Activated B cell treated with CpG ODN at 0.5 μM for 24 hours (primary cell): Measurements from ENCODE around the gene ASB13. TPM values are rescaled to one million over a fixed set of nuclear protein-coding genes. Genes with fewer than 3 reads are reported as not detected.

ENCODE experiments used
- ATAC-seq: fragments of 200-7000 bp; cut with Tn5 transposase; one replicate; pipeline ENCODE4 v1.10.0; 2021; ENCODE audit warnings: low read depth, mild to moderate bottlenecking, moderate library complexity
- CTCF ChIA-PET: fragments of 350-600 bp; sonication (Branson Sonifier 250); formaldehyde crosslinking; loops from one replicate; lab custom pipeline; 2021; ENCODE audit warnings: antibody characterized with exemption; lab: Charles Lee
- POLR2A ChIA-PET: fragments of 350-600 bp; sonication (Branson Sonifier 250); formaldehyde crosslinking; loops from one replicate; lab custom pipeline; 2021; ENCODE audit warnings: antibody characterized with exemption; lab: Charles Lee
- DNase-seq: peaks from one replicate; pipeline ENCODE4 v3.0.0; 2022
- H3K27ac Mint-ChIP-seq: one replicate; pipeline ENCODE4 v1.8.0; 2020; ENCODE audit warnings: mixed read lengths
- H3K27me3 Mint-ChIP-seq: one replicate; pipeline ENCODE4 v1.8.0; 2021; ENCODE audit warnings: mixed read lengths
- H3K36me3 Mint-ChIP-seq: one replicate; pipeline ENCODE4 v1.8.0; 2021; ENCODE audit warnings: low read depth, mixed read lengths
- H3K4me1 Mint-ChIP-seq: one replicate; pipeline ENCODE4 v1.8.0; 2021; ENCODE audit warnings: mixed read lengths
- H3K4me3 Mint-ChIP-seq: one replicate; pipeline ENCODE4 v1.8.0; 2020; ENCODE audit warnings: mild to moderate bottlenecking, mixed read lengths
- H3K9me3 Mint-ChIP-seq: one replicate; pipeline ENCODE4 v1.8.0; 2020; ENCODE audit warnings: mixed read lengths
- CTCF ChIP-seq: fragments of 200-600 bp; IDR thresholded peaks from one replicate; pipeline ENCODE4 v1.8.0; 2022; ENCODE audit warnings: antibody characterized with exemption, mild to moderate bottlenecking
- intact Hi-C: fragments of 100-400 bp; cut with micrococcal nuclease; formaldehyde crosslinking; loops from one replicate; pipeline ENCODE4 v1.15.1; 2024
- total RNA-seq: library from RNA; stranded (reverse); gene quantifications from 2 replicates; pipeline ENCODE4 v1.2.3, GENCODE V29; 2022

Gene ASB13
- total RNA-seq, 1 donor from 2014 or later = 3.3 TPM

- no peak for TF ChIP-seq CTCF
- ChIA-PET CTCF (interaction anchor here (1.2 to 1.4 kb wide), 3 partner anchors 18 to 228 kb away, joined by 3 read pairs; partner anchors contain the start of gene TASOR2), POLR2A (interaction anchor here (0.6 to 1.0 kb wide), 2 partner anchors 18 to 1856 kb away, joined by 3 to 9 read pairs; partner anchors contain the start of gene TASOR2)
- no peak for ATAC-seq
- Mint-ChIP-seq H3K36me3 (no peaks in the 10 kb centered on the region), H3K27me3 (no peaks in the 10 kb centered on the region), H3K4me1 (peaks cover 20% of the 10 kb centered on the region), H3K9me3 (no peaks in the 10 kb centered on the region), H3K27ac (peak overlapping the region; percentile 16), H3K4me3 (peak overlapping the region; percentile 89)
- intact Hi-C loops = loop anchor here (2.0 kb wide), 1 partner anchor 18 kb away; the partner anchor contains the start of gene TASOR2
- no peak for DNase-seq
These were observed 641 bp upstream of the ASB13 start for GRCh38 chr10:5666841-5667630.

GRCh38 chr10:5665373-5666007 lies 905 bp downstream of the ASB13 start:
- ATAC-seq (peak; percentile 16), DNase-seq (no peak)
- intact Hi-C loops = loop anchor here (2.0 kb wide), 1 partner anchor 19 kb away; the partner anchor contains the start of gene TASOR2
- POLR2A ChIA-PET = interaction anchor here (1.7 kb wide), 1 partner anchor 19 kb away, joined by 4 read pairs; the partner anchor contains the start of gene TASOR2
- H3K27me3 Mint-ChIP-seq = no peaks in the 10 kb centered on the region
- peak overlapping the region; percentile 5 for H3K27ac Mint-ChIP-seq
- peaks cover 20% of the 10 kb centered on the region for H3K4me1 Mint-ChIP-seq
- CTCF ChIA-PET = no interaction called here
- TF ChIP-seq CTCF = no peak
- H3K4me3 Mint-ChIP-seq = peak overlapping the region; percentile 84
- no peaks in the 10 kb centered on the region for H3K9me3 Mint-ChIP-seq
- H3K36me3 Mint-ChIP-seq = no peaks in the 10 kb centered on the region

- Mint-ChIP-seq H3K4me1 (peaks cover 35% of the 10 kb centered on the region), H3K9me3 (no peaks in the 10 kb centered on the region), H3K4me3 (no peak overlapping the region), H3K27ac (no peak overlapping the region), H3K36me3 (no peaks in the 10 kb centered on the region), H3K27me3 (peaks cover 2% of the 10 kb centered on the region)
- intact Hi-C loops = no loop called here
- DNase-seq = no peak
- POLR2A ChIA-PET = interaction anchor here (0.5 kb wide), 1 partner anchor 393 kb away, joined by 3 read pairs; no protein-coding TSS in a partner anchor
- no peak for TF ChIP-seq CTCF
- ATAC-seq = no peak
- CTCF ChIA-PET = no interaction called here
These were observed 2.5 kb downstream of the ASB13 start for GRCh38 chr10:5663692-5664427.

GRCh38 chr10:5662708-5663579 lies 3.5 kb downstream of the ASB13 start:
- Mint-ChIP-seq H3K4me3 (no peak overlapping the region), H3K36me3 (no peaks in the 10 kb centered on the region), H3K4me1 (peaks cover 35% of the 10 kb centered on the region), H3K27ac (peak overlapping the region; percentile 41), H3K9me3 (no peaks in the 10 kb centered on the region), H3K27me3 (peaks cover 2% of the 10 kb centered on the region)
- no peak for DNase-seq
- ChIA-PET POLR2A (no interaction called here), CTCF (no interaction called here)
- intact Hi-C loops = no loop called here
- TF ChIP-seq CTCF = no peak
- no peak for ATAC-seq
